Gastroesophageal sphincter (tissue), 3 donors: Measurements from ENCODE around the gene ESYT3.

Experiments used
- CTCF ChIP-seq, 4 experiments: fragments of 200-600 bp in 2 of 4; fragments of 450-650 bp in 2 of 4; sonication (generic) in 1 of 4; IDR thresholded peaks; one replicate each; pipeline ENCODE4 v1.5.1; 2017 to 2019; ENCODE audit warnings: antibody characterized with exemption in 4 of 4, mild to moderate bottlenecking in 2 of 4, moderate library complexity in 2 of 4
- POLR2A ChIP-seq, 2 donors: fragments of 450-650 bp; IDR thresholded peaks; one replicate each; pipeline ENCODE4 v1.6.1; 2017; ENCODE audit warnings: antibody characterized with exemption in 2 of 2, mild to moderate bottlenecking in 2 of 2, moderate library complexity in 1 of 2
- POLR2AphosphoS5 ChIP-seq: sonication (generic); formaldehyde crosslinking; IDR thresholded peaks from one replicate; pipeline ENCODE4 v1.6.1; 2017; ENCODE audit warnings: antibody characterized with exemption

DNA sequence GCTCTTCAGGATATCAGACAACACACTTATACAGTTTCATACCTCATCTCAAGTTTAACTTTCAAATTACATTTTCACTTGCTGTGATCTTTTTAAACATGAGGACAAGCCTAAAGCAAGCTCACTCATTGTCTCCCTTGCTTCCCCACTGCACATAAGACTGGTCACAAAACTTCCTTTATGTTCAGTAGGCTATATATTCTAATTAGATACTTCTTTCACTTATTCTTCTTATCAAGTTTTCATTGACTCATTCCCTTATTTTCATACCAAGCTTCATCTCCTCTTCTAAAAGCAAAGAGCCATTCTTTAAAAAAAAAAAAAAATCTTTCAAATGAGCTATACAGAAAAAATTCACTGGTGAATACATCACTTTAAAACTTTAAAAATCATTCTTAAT lies 62.6 kb downstream of the ESYT3 start:
- no peak for TF ChIP-seq POLR2A (IDR thresholded peaks at IDR 0.05)
- TF ChIP-seq CTCF (IDR thresholded peaks at IDR 0.05): no peak
- TF ChIP-seq POLR2AphosphoS5: no peak
